Activated naive CD4-positive, alpha-beta T cell treated with anti-CD3 and anti-CD28 coated beads, Interleukin-2, amount 10 ng/mL, durations not matched to agents 7 days and 5 days (primary cell): ENCODE results near the gene PMS1.
"Not testable (repeated sequence)": the region's sequence is repeated elsewhere in the genome, so short reads cannot be mapped to it uniquely, and the experiment has no call there.

Experiments used
- CTCF ChIA-PET: fragments of 350-600 bp; sonication (Branson Sonifier 250); formaldehyde crosslinking; loops from one replicate; lab custom pipeline; 2021; ENCODE audit warnings: antibody characterized with exemption; lab: Charles Lee
- DNase-seq: peaks from one replicate; pipeline ENCODE4 v3.0.0-alpha.2; 2020
- H3K27ac Mint-ChIP-seq: one replicate; pipeline ENCODE4 v1.8.0; 2021; ENCODE audit warnings: mild to moderate bottlenecking, moderate library complexity, mixed read lengths
- H3K27me3 Mint-ChIP-seq: one replicate; pipeline ENCODE4 v1.8.0; 2021; ENCODE audit warnings: mild to moderate bottlenecking, mixed read lengths
- H3K36me3 Mint-ChIP-seq: one replicate; pipeline ENCODE4 v1.8.0; 2021; ENCODE audit warnings: mixed read lengths
- H3K4me1 Mint-ChIP-seq: one replicate; pipeline ENCODE4 v1.8.0; 2021; ENCODE audit warnings: mixed read lengths
- H3K4me3 Mint-ChIP-seq: one replicate; pipeline ENCODE4 v1.8.0; 2021; ENCODE audit warnings: mild to moderate bottlenecking, moderate library complexity, mixed read lengths
- H3K9me3 Mint-ChIP-seq: one replicate; pipeline ENCODE4 v1.8.0; 2021; ENCODE audit warnings: mixed read lengths

Gene PMS1

GRCh38 chr2:189783927-189784867, at the start of gene PMS1, which contains the start of gene ORMDL1:
PMS1 (plus strand) TSS chr2:189784450; CDS start chr2:189791810, 7,360 bp downstream.
ORMDL1 (minus strand) TSS chr2:189784339; CDS start chr2:189782595, 1,744 bp downstream.
- peak within 1 kb of the TSS; percentile 95 for H3K4me3 Mint-ChIP-seq
- peaks cover 44% of the 10 kb centered on the region for H3K36me3 Mint-ChIP-seq
- peak within 1 kb of the TSS; percentile 96 for H3K27ac Mint-ChIP-seq
- H3K4me1 Mint-ChIP-seq: peaks cover 46% of the 10 kb centered on the region
- H3K9me3 Mint-ChIP-seq: no peaks in the 10 kb centered on the region
- CTCF ChIA-PET: interaction anchor here (1.5 kb wide), 1 partner anchor 21 kb away, joined by 6 read pairs; the partner anchor contains the start of gene OSGEPL1
- H3K27me3 Mint-ChIP-seq: no peaks in the 10 kb centered on the region
- DNase-seq: peak; percentile 95

GRCh38 chr2:189751080-189751658, 33.1 kb upstream of the PMS1 start:
- Mint-ChIP-seq H3K27me3 (no peaks in the 10 kb centered on the region), H3K27ac (no peak overlapping the region), H3K36me3 (peaks cover 8% of the 10 kb centered on the region), H3K4me1 (no peaks in the 10 kb centered on the region), H3K4me3 (no peak overlapping the region), H3K9me3 (no peaks in the 10 kb centered on the region)
- CTCF ChIA-PET: interaction anchor here (0.9 to 2.0 kb wide), 8 partner anchors 11 to 569 kb away, joined by 3 to 16 read pairs (median 4); partner anchors contain the start of gene OSGEPL1
- peak; percentile 60 for DNase-seq

GRCh38 chr2:189756311-189756952, 27.8 kb upstream of the PMS1 start:
- Mint-ChIP-seq H3K9me3 (no peaks in the 10 kb centered on the region), H3K27me3 (no peaks in the 10 kb centered on the region), H3K4me1 (peaks cover 4% of the 10 kb centered on the region), H3K27ac (no peak overlapping the region), H3K4me3 (no peak overlapping the region), H3K36me3 (peaks cover 6% of the 10 kb centered on the region)
- CTCF ChIA-PET: no interaction called here
- DNase-seq: no peak

GRCh38 chr2:189760154-189760553, 24.1 kb upstream of the PMS1 start:
- CTCF ChIA-PET: interaction anchor here (0.8 to 1.7 kb wide), 2 partner anchors 100 to 513 kb away, joined by 3 to 6 read pairs; no protein-coding TSS in a partner anchor
- H3K9me3 Mint-ChIP-seq: not testable (repeated sequence)

GRCh38 chr2:189762229-189762550, 22.1 kb upstream of the PMS1 start:
- peak overlapping the region; percentile 85 for H3K4me3 Mint-ChIP-seq
- peaks cover 20% of the 10 kb centered on the region for H3K4me1 Mint-ChIP-seq
- no peaks in the 10 kb centered on the region for H3K27me3 Mint-ChIP-seq
- CTCF ChIA-PET: interaction anchor here (1.0 to 3.2 kb wide), 13 partner anchors 9 to 322 kb away, joined by 3 to 21 read pairs (median 5); partner anchors contain the start of genes ANKAR, ASNSD1, ORMDL1 and PMS1
- peaks cover 10% of the 10 kb centered on the region for H3K36me3 Mint-ChIP-seq
- no peak for DNase-seq
- H3K27ac Mint-ChIP-seq: peak overlapping the region; percentile 97
- H3K9me3 Mint-ChIP-seq: no peaks in the 10 kb centered on the region

More at GRCh38 chr2:189760154-189760553, 24.1 kb upstream of the PMS1 start:
- Mint-ChIP-seq H3K4me1 (peaks cover 20% of the 10 kb centered on the region), H3K27ac (peak overlapping the region; percentile 21)
- H3K27me3 Mint-ChIP-seq, H3K4me3 Mint-ChIP-seq, H3K36me3 Mint-ChIP-seq, DNase-seq: not testable (repeated sequence)

GRCh38 chr2:189762551-189763298, 21.5 kb upstream of the PMS1 start, which contains the start of gene OSGEPL1:
OSGEPL1 (minus strand) TSS chr2:189762792; CDS start chr2:189761640, 1,152 bp downstream.
- Mint-ChIP-seq H3K4me1 (peaks cover 20% of the 10 kb centered on the region), H3K36me3 (peaks cover 11% of the 10 kb centered on the region), H3K4me3 (peak within 1 kb of the TSS; percentile 85), H3K9me3 (no peaks in the 10 kb centered on the region), H3K27me3 (no peaks in the 10 kb centered on the region), H3K27ac (peak within 1 kb of the TSS; percentile 97)
- CTCF ChIA-PET: interaction anchor here (0.6 to 3.2 kb wide), 17 partner anchors 9 to 322 kb away, joined by 3 to 21 read pairs (median 5); partner anchors contain the start of genes ANKAR, ASNSD1, ORMDL1 and PMS1
- DNase-seq: peak; percentile 97

- H3K27ac Mint-ChIP-seq: peak overlapping the region; percentile 45
- H3K9me3 Mint-ChIP-seq: no peaks in the 10 kb centered on the region
- peak overlapping the region; percentile 32 for H3K4me3 Mint-ChIP-seq
- no peak for DNase-seq
- peaks cover 20% of the 10 kb centered on the region for H3K4me1 Mint-ChIP-seq
- CTCF ChIA-PET: interaction anchor here (0.5 to 3.2 kb wide), 10 partner anchors 10 to 106 kb away, joined by 3 to 21 read pairs (median 4); partner anchors contain the start of gene ASNSD1
- H3K36me3 Mint-ChIP-seq: peaks cover 17% of the 10 kb centered on the region
- no peaks in the 10 kb centered on the region for H3K27me3 Mint-ChIP-seq
Observed at GRCh38 chr2:189763908-189764661, 20.2 kb upstream of the PMS1 start.

GRCh38 chr2:189770590-189771322, 13.5 kb upstream of the PMS1 start:
- no peaks in the 10 kb centered on the region for H3K4me1 Mint-ChIP-seq
- no peaks in the 10 kb centered on the region for H3K9me3 Mint-ChIP-seq
- H3K36me3 Mint-ChIP-seq: peaks cover 47% of the 10 kb centered on the region
- H3K4me3 Mint-ChIP-seq: no peak overlapping the region
- no peak overlapping the region for H3K27ac Mint-ChIP-seq
- DNase-seq: no peak
- H3K27me3 Mint-ChIP-seq: no peaks in the 10 kb centered on the region
- CTCF ChIA-PET: interaction anchor here (1.4 kb wide), 1 partner anchor 8 kb away, joined by 4 read pairs; the partner anchor contains the start of gene OSGEPL1

- Mint-ChIP-seq H3K27me3 (no peaks in the 10 kb centered on the region), H3K36me3 (peaks cover 44% of the 10 kb centered on the region), H3K9me3 (no peaks in the 10 kb centered on the region), H3K27ac (peak overlapping the region; percentile 28), H3K4me1 (peaks cover 2% of the 10 kb centered on the region), H3K4me3 (no peak overlapping the region)
- CTCF ChIA-PET: interaction anchor here (1.2 to 1.4 kb wide), 2 partner anchors 10 kb away, joined by 3 to 4 read pairs; partner anchors contain the start of gene OSGEPL1
- DNase-seq: no peak
Observed at GRCh38 chr2:189772212-189772611, 12.0 kb upstream of the PMS1 start.

- Mint-ChIP-seq H3K4me3 (peak overlapping the region; percentile 95), H3K4me1 (peaks cover 49% of the 10 kb centered on the region), H3K27ac (peak overlapping the region; percentile 96), H3K27me3 (no peaks in the 10 kb centered on the region), H3K9me3 (no peaks in the 10 kb centered on the region), H3K36me3 (peaks cover 54% of the 10 kb centered on the region)
- DNase-seq: no peak
- CTCF ChIA-PET: no interaction called here
Observed at GRCh38 chr2:189782221-189782671, 2.0 kb upstream of the PMS1 start.

GRCh38 chr2:189783451-189783926, 761 bp upstream of the PMS1 start:
- Mint-ChIP-seq H3K36me3 (peaks cover 51% of the 10 kb centered on the region), H3K27ac (peak overlapping the region; percentile 96), H3K4me1 (peaks cover 46% of the 10 kb centered on the region), H3K9me3 (no peaks in the 10 kb centered on the region), H3K4me3 (peak overlapping the region; percentile 95), H3K27me3 (no peaks in the 10 kb centered on the region)
- DNase-seq: no peak
- CTCF ChIA-PET: interaction anchor here (1.5 kb wide), 1 partner anchor 21 kb away, joined by 6 read pairs; the partner anchor contains the start of gene OSGEPL1
